SK-N-SH treated with all-trans-retinoic acid at 6 μM for 48 hours (cell line): ENCODE results near the gene CABP1.

Experiments used
- ATAC-seq: fragments of 200-7000 bp; cut with Tn5 transposase; 3 replicates; pipeline ENCODE4 v1.9.1; 2020; ENCODE audit warnings: mild to moderate bottlenecking, moderate library complexity
- ARNTL ChIP-seq: fragments of 450-650 bp; formaldehyde crosslinking; IDR thresholded peaks from 2 replicates; pipeline ENCODE4 v1.5.0; 2020; ENCODE audit warnings: low read depth, mild to moderate bottlenecking, moderate library complexity, borderline replicate concordance
- BACH2 ChIP-seq: fragments of 250-450 bp; sonication (Bioruptor Pico); IDR thresholded peaks from 2 replicates; pipeline ENCODE4 v1.9.0; 2021; ENCODE audit warnings: mild to moderate bottlenecking, borderline replicate concordance
- CSDC2 ChIP-seq: fragments of 250-450 bp; sonication (Bioruptor Pico); IDR thresholded peaks from 2 replicates; pipeline ENCODE4 v1.5.0; 2020; ENCODE audit warnings: mild to moderate bottlenecking, moderate library complexity
- CSRNP3 ChIP-seq: fragments of 250-450 bp; sonication (Bioruptor Pico); IDR thresholded peaks from 2 replicates; pipeline ENCODE4 v1.5.1; 2021; ENCODE audit warnings: mild to moderate bottlenecking, moderate library complexity
- GLIS3 ChIP-seq: fragments of 250-450 bp; sonication (Bioruptor Pico); IDR thresholded peaks from 2 replicates; pipeline ENCODE4 v1.5.0; 2020; ENCODE audit warnings: mild to moderate bottlenecking, moderate library complexity
- ISL1 ChIP-seq: fragments of 250-450 bp; sonication (Bioruptor Pico); IDR thresholded peaks from 2 replicates; pipeline ENCODE4 v2.1.2; 2022; ENCODE audit warnings: mild to moderate bottlenecking, moderate library complexity
- OSR1 ChIP-seq: fragments of 250-450 bp; sonication (Bioruptor Pico); IDR thresholded peaks from 2 replicates; pipeline ENCODE4 v1.8.0; 2022; ENCODE audit warnings: moderate library complexity, mild to moderate bottlenecking, inconsistent platforms
- PPARA ChIP-seq: fragments of 250-450 bp; sonication (Bioruptor Pico); IDR thresholded peaks from 2 replicates; pipeline ENCODE4 v1.5.0; 2020; ENCODE audit warnings: mild to moderate bottlenecking, borderline replicate concordance
- RARB ChIP-seq: fragments of 250-450 bp; sonication (Bioruptor Pico); IDR thresholded peaks from 2 replicates; pipeline ENCODE4 v1.8.0; 2021; ENCODE audit warnings: mild to moderate bottlenecking, moderate library complexity
- SNAI2 ChIP-seq: fragments of 250-450 bp; sonication (Bioruptor Pico); IDR thresholded peaks from 2 replicates; pipeline ENCODE4 v1.5.0; 2020; ENCODE audit warnings: mild to moderate bottlenecking, moderate library complexity
- TCF4 ChIP-seq: fragments of 250-450 bp; sonication (Bioruptor Pico); IDR thresholded peaks from 2 replicates; pipeline ENCODE4 v1.8.0; 2021; ENCODE audit warnings: mild to moderate bottlenecking, moderate library complexity, borderline replicate concordance
- TOX ChIP-seq: fragments of 250-450 bp; sonication (Bioruptor Pico); IDR thresholded peaks from 2 replicates; pipeline ENCODE4 v1.8.0; 2021; ENCODE audit warnings: mild to moderate bottlenecking, moderate library complexity, borderline replicate concordance
- TSHZ2 ChIP-seq: fragments of 250-450 bp; sonication (Bioruptor Pico); IDR thresholded peaks from 2 replicates; pipeline ENCODE4 v1.5.0; 2020; ENCODE audit warnings: mild to moderate bottlenecking, moderate library complexity
- ZC3H10 ChIP-seq: fragments of 250-450 bp; sonication (Bioruptor Pico); IDR thresholded peaks from 2 replicates; pipeline ENCODE4 v1.5.1; 2021; ENCODE audit warnings: mild to moderate bottlenecking, moderate library complexity
- ZFP3 ChIP-seq: fragments of 250-450 bp; sonication (Bioruptor Pico); IDR thresholded peaks from 2 replicates; pipeline ENCODE4 v1.5.0; 2020; ENCODE audit warnings: mild to moderate bottlenecking, moderate library complexity
- ZFP30 ChIP-seq: fragments of 450-650 bp; formaldehyde crosslinking; IDR thresholded peaks from 2 replicates; pipeline ENCODE4 v1.5.0; 2022; ENCODE audit warnings: mild to moderate bottlenecking, moderate library complexity
- ZNF565 ChIP-seq: fragments of 450-650 bp; formaldehyde crosslinking; conservative IDR thresholded peaks from 2 replicates; pipeline ENCODE4 v1.5.0; 2020; ENCODE audit warnings: low read depth, mild to moderate bottlenecking, moderate library complexity
- ZNF70 ChIP-seq: fragments of 450-650 bp; formaldehyde crosslinking; IDR thresholded peaks from 2 replicates; pipeline ENCODE4 v1.5.0; 2020; ENCODE audit warnings: mild to moderate bottlenecking, moderate library complexity
- ZNF8 ChIP-seq: fragments of 450-650 bp; formaldehyde crosslinking; IDR thresholded peaks from 2 replicates; pipeline ENCODE4 v1.5.0; 2020; ENCODE audit warnings: mild to moderate bottlenecking, moderate library complexity
- TF ChIP-seq, protein P1 (sequence below): fragments of 250-450 bp; sonication (Bioruptor Pico); IDR thresholded peaks from 2 replicates; pipeline ENCODE4 v1.8.0; 2020; ENCODE audit warnings: mild to moderate bottlenecking, moderate library complexity, borderline replicate concordance
- TF ChIP-seq, protein P2 (sequence below): fragments of 250-450 bp; sonication (Bioruptor Pico); IDR thresholded peaks from 2 replicates; pipeline ENCODE4 v1.5.1; 2020; ENCODE audit warnings: low read depth, mild to moderate bottlenecking, moderate library complexity

CABP1 gene

GRCh38 chr12:120699553-120699952 is 59.1 kb downstream of the CABP1 start:
- no peak for ATAC-seq
- TF ChIP-seq ZNF565 (CRISPR knock-in tag) = no peak
- no peak for TF ChIP-seq TCF4
- TF ChIP-seq ZNF70 (CRISPR knock-in tag) = no peak
- TF ChIP-seq BACH2 = no peak
- no peak for TF ChIP-seq ZFP3 (CRISPR knock-in tag)
- TF ChIP-seq ZFP30 = no peak
- TF ChIP-seq RARB (CRISPR knock-in tag) = no peak
- TF ChIP-seq OSR1 (CRISPR knock-in tag) = no peak
- no peak for TF ChIP-seq ZC3H10 (CRISPR knock-in tag)
- TF ChIP-seq TSHZ2 = no peak
- TF ChIP-seq CSRNP3 = no peak
- TF ChIP-seq, protein P1, sequence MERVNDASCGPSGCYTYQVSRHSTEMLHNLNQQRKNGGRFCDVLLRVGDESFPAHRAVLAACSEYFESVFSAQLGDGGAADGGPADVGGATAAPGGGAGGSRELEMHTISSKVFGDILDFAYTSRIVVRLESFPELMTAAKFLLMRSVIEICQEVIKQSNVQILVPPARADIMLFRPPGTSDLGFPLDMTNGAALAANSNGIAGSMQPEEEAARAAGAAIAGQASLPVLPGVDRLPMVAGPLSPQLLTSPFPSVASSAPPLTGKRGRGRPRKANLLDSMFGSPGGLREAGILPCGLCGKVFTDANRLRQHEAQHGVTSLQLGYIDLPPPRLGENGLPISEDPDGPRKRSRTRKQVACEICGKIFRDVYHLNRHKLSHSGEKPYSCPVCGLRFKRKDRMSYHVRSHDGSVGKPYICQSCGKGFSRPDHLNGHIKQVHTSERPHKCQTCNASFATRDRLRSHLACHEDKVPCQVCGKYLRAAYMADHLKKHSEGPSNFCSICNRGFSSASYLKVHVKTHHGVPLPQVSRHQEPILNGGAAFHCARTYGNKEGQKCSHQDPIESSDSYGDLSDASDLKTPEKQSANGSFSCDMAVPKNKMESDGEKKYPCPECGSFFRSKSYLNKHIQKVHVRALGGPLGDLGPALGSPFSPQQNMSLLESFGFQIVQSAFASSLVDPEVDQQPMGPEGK (CRISPR knock-in tag) = no peak
- TF ChIP-seq SNAI2 (CRISPR knock-in tag) = no peak
- TF ChIP-seq, protein P2, sequence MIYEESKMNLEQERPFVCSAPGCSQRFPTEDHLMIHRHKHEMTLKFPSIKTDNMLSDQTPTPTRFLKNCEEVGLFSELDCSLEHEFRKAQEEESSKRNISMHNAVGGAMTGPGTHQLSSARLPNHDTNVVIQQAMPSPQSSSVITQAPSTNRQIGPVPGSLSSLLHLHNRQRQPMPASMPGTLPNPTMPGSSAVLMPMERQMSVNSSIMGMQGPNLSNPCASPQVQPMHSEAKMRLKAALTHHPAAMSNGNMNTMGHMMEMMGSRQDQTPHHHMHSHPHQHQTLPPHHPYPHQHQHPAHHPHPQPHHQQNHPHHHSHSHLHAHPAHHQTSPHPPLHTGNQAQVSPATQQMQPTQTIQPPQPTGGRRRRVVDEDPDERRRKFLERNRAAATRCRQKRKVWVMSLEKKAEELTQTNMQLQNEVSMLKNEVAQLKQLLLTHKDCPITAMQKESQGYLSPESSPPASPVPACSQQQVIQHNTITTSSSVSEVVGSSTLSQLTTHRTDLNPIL (CRISPR knock-in tag) = no peak
- TF ChIP-seq TOX (CRISPR knock-in tag) = no peak
- TF ChIP-seq ZNF8 (CRISPR knock-in tag) = no peak
- TF ChIP-seq CSDC2 (CRISPR knock-in tag) = no peak
- no peak for TF ChIP-seq GLIS3 (CRISPR knock-in tag)

DNA sequence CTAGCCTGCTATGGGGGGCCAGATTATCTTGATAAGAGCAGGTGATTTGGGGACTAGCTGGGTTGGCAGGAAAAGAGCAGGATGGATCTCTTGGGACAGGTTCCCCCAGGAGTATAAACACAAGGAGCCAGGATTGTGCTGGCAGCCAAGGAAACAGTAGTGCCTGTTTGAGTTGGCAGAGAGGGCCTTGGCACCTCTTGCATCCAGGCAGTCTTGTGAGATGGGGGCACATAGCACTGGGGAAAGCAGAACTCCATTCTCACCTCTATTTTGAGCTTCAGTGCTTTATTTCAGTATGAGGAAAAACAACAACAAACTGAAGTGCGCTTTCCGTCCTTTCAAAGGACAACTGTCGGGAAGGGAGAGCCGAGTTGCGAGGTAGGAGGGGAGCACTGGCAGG is 60.5 kb downstream of the CABP1 start:
- no peak for ATAC-seq
- TF ChIP-seq ZC3H10 (CRISPR knock-in tag) (no peak), SNAI2 (CRISPR knock-in tag) (no peak), ARNTL (no peak), ZFP30 (no peak), OSR1 (CRISPR knock-in tag) (no peak), CSDC2 (CRISPR knock-in tag) (no peak)
- TF ChIP-seq, protein P1 (CRISPR knock-in tag) = no peak

GRCh38 chr12:120702637-120703036 is 62.2 kb downstream of the CABP1 start:
- TF ChIP-seq ZC3H10 (CRISPR knock-in tag) (no peak), ISL1 (0 out of 2 replicates have a peak, but pooled peaks have one; percentile 7), PPARA (CRISPR knock-in tag) (no peak)
- TF ChIP-seq, protein P1 (CRISPR knock-in tag) = no peak
- TF ChIP-seq, protein P2 (CRISPR knock-in tag) = no peak
- no peak for ATAC-seq
